Stomach (tissue), 9 donors: ENCODE measurements around the gene RPP25. TPM values are rescaled to one million over a fixed set of nuclear protein-coding genes. Genes with fewer than 3 reads are reported as not detected.
A peak's percentile ranks its signal among the peaks of the same experiment; 100 is the strongest.

ENCODE experiments used
- DNase-seq, 2 donors: peaks; one replicate each; pipeline versions ENCODE4 v3.0.0 to v3.0.0-alpha.2; 2013 to 2019
- H3K27ac ChIP-seq, 5 donors: fragments of 200-600 bp in 4 of 5; sonication (generic) in 4 of 5; one replicate each; pipeline ENCODE4 v1.5.1; 2013 to 2019; ENCODE audit warnings: mild to moderate bottlenecking in 1 of 5, moderate library complexity in 1 of 5
- H3K27me3 ChIP-seq, 3 donors: fragments of 200-600 bp; sonication (generic); one replicate each; pipeline ENCODE4 v1.5.1; 2017 to 2019; ENCODE audit warnings: mixed run types in 1 of 3
- H3K36me3 ChIP-seq, 4 donors: fragments of 200-600 bp; sonication (generic); 1 replicate in 3 of 4; 2 replicates in 1 of 4; pipeline ENCODE4 v1.5.1; 2016 to 2019
- H3K4me1 ChIP-seq, 4 donors: fragments of 200-600 bp; sonication (generic); one replicate each; pipeline ENCODE4 v1.5.1; 2016 to 2019
- H3K4me3 ChIP-seq, 4 donors: fragments of 200-600 bp; sonication (generic) in 3 of 4; one replicate each; pipeline ENCODE4 v1.5.1; 2016 to 2019; ENCODE audit warnings: mild to moderate bottlenecking in 1 of 4
- H3K9me3 ChIP-seq, 4 donors: fragments of 200-600 bp; sonication (generic); one replicate each; pipeline ENCODE4 v1.5.1; 2016 to 2019
- CTCF ChIP-seq, 7 experiments: fragments of 450-650 bp in 4 of 7; fragments of 200-600 bp in 3 of 7; sonication (generic) in 3 of 7; IDR thresholded peaks; one replicate each; pipeline ENCODE4 v1.5.1; 2016 to 2019; ENCODE audit warnings: antibody characterized with exemption in 7 of 7, control low read depth in 2 of 7, mild to moderate bottlenecking in 1 of 7
- EP300 ChIP-seq: sonication (generic); formaldehyde crosslinking; IDR thresholded peaks from one replicate; pipeline ENCODE4 v1.6.1; 2017; ENCODE audit warnings: antibody characterized with exemption
- POLR2A ChIP-seq, 4 donors: fragments of 450-650 bp; IDR thresholded peaks; one replicate each; pipeline ENCODE4 v1.6.1; 2016; ENCODE audit warnings: antibody characterized with exemption in 4 of 4, control low read depth in 2 of 4, mild to moderate bottlenecking in 1 of 4, moderate library complexity in 1 of 4
- POLR2AphosphoS5 ChIP-seq, 3 donors: sonication (generic); formaldehyde crosslinking; IDR thresholded peaks; one replicate each; pipeline ENCODE4 v1.6.1; 2016; ENCODE audit warnings: antibody characterized with exemption in 3 of 3
- WGBS, 5 donors: extraction: QIAGEN DNeasy Blood & Tissue Kit in 3 of 5; methylation state at CpG; one replicate each; pipeline versions ENCODE4 v1.1.5 to v1.1.7; 2013 to 2018; 5-methylcytosine and 5-hydroxymethylcytosine counted together
- intact Hi-C: fragments of 100-400 bp; cut with DNase I; formaldehyde crosslinking; loops from one replicate; pipeline ENCODE4 v1.15.1; 2023; ENCODE audit warnings: low total_unique reads
- polyA plus RNA-seq, 3 donors: library from polyadenylated mRNA; stranded (reverse); fragments of 200-250 nt; gene quantifications; one replicate each; pipeline ENCODE4 v1.2.3, GENCODE V29; 2013
- total RNA-seq, 5 donors: library from RNA; depleted of rRNA; stranded (reverse); fragments of >200 nt; gene quantifications; one replicate each; pipeline versions ENCODE4 v1.1.0 to v1.2.3, GENCODE V29; 2014 to 2016
- donor health status: healthy with polysubstance abuse.
- donor health status: Bipolar disorder and iron deficiency.
- donor health status: healthy.

RPP25 gene
- total and polyA plus RNA-seq, 8 donors, result 2.8 to 59.4 (median 9.0) TPM

GRCh38 chr15:74994236-74994635 is 37.7 kb upstream of the RPP25 start:
- intact Hi-C loops, result no loop called here
- peaks cover 14 to 32% (median 26%) of the 10 kb centered on the region in 4 donors for H3K4me1 ChIP-seq
- H3K4me3 ChIP-seq, result no peak overlapping the region
- peaks cover 0 to 36% (median 0%) of the 10 kb centered on the region in 3 donors for H3K27me3 ChIP-seq
- no peaks in the 10 kb centered on the region for H3K36me3 ChIP-seq
- no peaks in the 10 kb centered on the region for H3K9me3 ChIP-seq
- 59 to 71% (median 65%) methylated on average over 2 of the region's 2 CpGs for whole genome bisulfite sequencing, 5 donors
- no peak overlapping the region for H3K27ac ChIP-seq
- no peak for DNase-seq
- TF ChIP-seq POLR2A (IDR thresholded peaks at IDR 0.05) (no peak), EP300 (no peak), CTCF (IDR thresholded peaks at IDR 0.05) (no peak), POLR2AphosphoS5 (IDR thresholded peaks at IDR 0.05) (no peak)

- intact Hi-C loops, result no loop called here
- DNase-seq, result no peak
- peaks cover 0 to 22% (median 0%) of the 10 kb centered on the region in 3 donors for H3K27me3 ChIP-seq
- WGBS, 5 donors, result 23 to 39% (median 32%) methylated on average over 1 of the region's 1 CpG
- TF ChIP-seq EP300 (no peak), POLR2A (IDR thresholded peaks at IDR 0.05) (no peak), POLR2AphosphoS5 (IDR thresholded peaks at IDR 0.05) (no peak), CTCF (IDR thresholded peaks at IDR 0.05) (no peak)
- no peak overlapping the region for H3K27ac ChIP-seq
- peaks cover 6 to 26% (median 21%) of the 10 kb centered on the region in 4 donors for H3K4me1 ChIP-seq
- no peaks in the 10 kb centered on the region for H3K36me3 ChIP-seq
- H3K9me3 ChIP-seq, result no peaks in the 10 kb centered on the region
- H3K4me3 ChIP-seq, result no peak overlapping the region
Measured at GRCh38 chr15:74992619-74993018, 36.0 kb upstream of the RPP25 start.

- no peak overlapping the region for H3K4me3 ChIP-seq
- H3K27me3 ChIP-seq, result peaks cover 0 to 12% (median 0%) of the 10 kb centered on the region in 3 donors
- TF ChIP-seq POLR2A (IDR thresholded peaks at IDR 0.05) (no peak), CTCF (IDR thresholded peaks at IDR 0.05) (no peak), POLR2AphosphoS5 (IDR thresholded peaks at IDR 0.05) (no peak), EP300 (no peak)
- H3K36me3 ChIP-seq, result no peaks in the 10 kb centered on the region
- H3K4me1 ChIP-seq, result no peaks in the 10 kb centered on the region
- intact Hi-C loops, result no loop called here
- H3K9me3 ChIP-seq, result no peaks in the 10 kb centered on the region
- DNase-seq, result no peak
- no peak overlapping the region for H3K27ac ChIP-seq
Measured at GRCh38 chr15:74989527-74989926, 33.0 kb upstream of the RPP25 start.

DNA sequence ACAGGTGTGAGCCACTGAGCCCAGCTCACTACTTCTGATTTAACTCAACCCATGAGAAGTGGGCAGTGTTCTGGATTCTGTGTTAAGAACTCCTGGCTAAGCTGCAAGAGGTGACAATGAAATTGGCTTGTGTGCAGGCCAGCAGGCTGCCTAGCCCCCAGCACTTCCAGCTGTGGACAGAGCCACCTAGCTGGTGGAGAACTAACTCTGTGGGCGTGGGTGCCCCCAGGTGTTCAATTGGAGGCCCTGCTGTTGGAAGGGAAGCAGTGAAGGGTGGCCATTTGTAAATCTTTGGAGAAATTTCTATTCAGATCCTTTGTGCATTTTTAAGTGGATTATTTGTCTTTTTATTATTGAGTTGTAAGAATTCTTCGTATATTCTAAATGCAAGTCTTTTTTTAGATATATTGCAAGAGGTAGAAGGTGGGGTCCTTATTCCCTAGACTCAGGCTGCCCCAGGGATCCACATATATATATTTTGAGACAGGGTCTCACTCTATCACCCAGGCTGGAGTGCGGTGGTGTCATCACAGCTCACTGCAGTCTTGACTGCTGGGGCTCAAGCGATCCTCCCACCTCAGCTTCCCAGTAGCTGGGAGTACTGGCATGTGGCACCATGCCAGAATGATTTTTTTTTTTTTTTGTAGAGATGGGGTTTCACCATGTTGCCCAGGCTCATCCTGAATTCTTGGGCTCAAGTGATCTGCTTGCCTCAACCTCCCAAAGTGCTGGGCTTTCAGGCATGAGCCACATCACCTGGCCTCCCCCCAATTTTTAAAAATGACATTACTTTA is 31.6 kb upstream of the RPP25 start:
- no peaks in the 10 kb centered on the region for H3K9me3 ChIP-seq

More for the DNA sequence above, 31.6 kb upstream of the RPP25 start:
- WGBS, 5 donors, result 33 to 40% (median 34%) methylated on average over 4 of the region's 4 CpGs
- no peak overlapping the region for H3K4me3 ChIP-seq
- peak in 3 of 7 experiments; percentile 13 to 50 (median 46) for TF ChIP-seq CTCF (IDR thresholded peaks at IDR 0.05)
- no peak for TF ChIP-seq EP300
- TF ChIP-seq POLR2A (IDR thresholded peaks at IDR 0.05), result no peak
- TF ChIP-seq POLR2AphosphoS5 (IDR thresholded peaks at IDR 0.05), result no peak
- H3K36me3 ChIP-seq, result no peaks in the 10 kb centered on the region
- no peak overlapping the region for H3K27ac ChIP-seq
- no peaks in the 10 kb centered on the region for H3K4me1 ChIP-seq
- peak; percentile 49 to 83 for DNase-seq
- intact Hi-C loops, result no loop called here
- peaks cover 0 to 13% (median 0%) of the 10 kb centered on the region in 3 donors for H3K27me3 ChIP-seq
